ENCODE data around the gene TEAD1. TPM values are rescaled to one million over a fixed set of nuclear protein-coding genes. Genes with fewer than 3 reads are reported as not detected.

Gene TEAD1
- total and polyA plus RNA-seq, 2 experiments from 2014 or later: 45.9 to 105 TPM

- H3K4me1 ChIP-seq (ENCODE audit: low read depth): no peaks in the 10 kb centered on the region
- no peak overlapping the region for H3K4me3 ChIP-seq
- H3K36me3 ChIP-seq: peaks cover 4% of the 10 kb centered on the region
- no peaks in the 10 kb centered on the region for H3K9me3 ChIP-seq (ENCODE audit: low read depth)
- no peak overlapping the region for H3K27ac ChIP-seq
- DNase-seq (ENCODE audit: low read depth in 1 of 2, low spot score in 1 of 2): no peak
- no peaks in the 10 kb centered on the region for H3K27me3 ChIP-seq
- no peak for TF ChIP-seq CTCF (IDR thresholded peaks at IDR 0.05; ENCODE audit: low read depth, low read length)
Observed at GRCh38 chr11:12922418-12922817, 248.2 kb downstream of the TEAD1 start.

- H3K4me3 ChIP-seq: no peak overlapping the region
- no peak for TF ChIP-seq CTCF (IDR thresholded peaks at IDR 0.05; ENCODE audit: low read depth, low read length)
- H3K36me3 ChIP-seq: peaks cover 4% of the 10 kb centered on the region
- no peaks in the 10 kb centered on the region for H3K27me3 ChIP-seq
- no peak overlapping the region for H3K27ac ChIP-seq
- peak in 1 of 2 donors; percentile 67 for DNase-seq (ENCODE audit: low read depth in 1 of 2, low spot score in 1 of 2)
- no peaks in the 10 kb centered on the region for H3K9me3 ChIP-seq (ENCODE audit: low read depth)
- H3K4me1 ChIP-seq (ENCODE audit: low read depth): no peaks in the 10 kb centered on the region
Observed at GRCh38 chr11:12922980-12923507, 248.8 kb downstream of the TEAD1 start.

GRCh38 chr11:12924650-12925049 lies 250.4 kb downstream of the TEAD1 start:
- Histone ChIP-seq H3K9me3 (ENCODE audit: low read depth) (no peaks in the 10 kb centered on the region), H3K27ac (no peak overlapping the region), H3K4me1 (ENCODE audit: low read depth) (no peaks in the 10 kb centered on the region), H3K4me3 (no peak overlapping the region), H3K27me3 (no peaks in the 10 kb centered on the region), H3K36me3 (peaks cover 4% of the 10 kb centered on the region)
- no peak for DNase-seq (ENCODE audit: low read depth in 1 of 2, low spot score in 1 of 2)
- no peak for TF ChIP-seq CTCF (IDR thresholded peaks at IDR 0.05; ENCODE audit: low read depth, low read length)

- Histone ChIP-seq H3K36me3 (peaks cover 4% of the 10 kb centered on the region), H3K4me1 (ENCODE audit: low read depth) (no peaks in the 10 kb centered on the region), H3K27ac (no peak overlapping the region), H3K27me3 (no peaks in the 10 kb centered on the region), H3K9me3 (ENCODE audit: low read depth) (no peaks in the 10 kb centered on the region), H3K4me3 (no peak overlapping the region)
- DNase-seq (ENCODE audit: low read depth in 1 of 2, low spot score in 1 of 2): no peak
- no peak for TF ChIP-seq CTCF (IDR thresholded peaks at IDR 0.05; ENCODE audit: low read depth, low read length)
Observed at GRCh38 chr11:12925520-12925919, 251.3 kb downstream of the TEAD1 start.

- H3K27ac ChIP-seq: no peak overlapping the region
- H3K27me3 ChIP-seq: no peaks in the 10 kb centered on the region
- no peak overlapping the region for H3K4me3 ChIP-seq
- no peak for DNase-seq (ENCODE audit: low read depth in 1 of 2, low spot score in 1 of 2)
- no peaks in the 10 kb centered on the region for H3K4me1 ChIP-seq (ENCODE audit: low read depth)
- no peak for TF ChIP-seq CTCF (IDR thresholded peaks at IDR 0.05; ENCODE audit: low read depth, low read length)
- no peaks in the 10 kb centered on the region for H3K9me3 ChIP-seq (ENCODE audit: low read depth)
- H3K36me3 ChIP-seq: peaks cover 4% of the 10 kb centered on the region
Observed at GRCh38 chr11:12927221-12927620, 253.0 kb downstream of the TEAD1 start.

GRCh38 chr11:12927886-12928285 lies 253.7 kb downstream of the TEAD1 start:
- H3K36me3 ChIP-seq: peaks cover 4% of the 10 kb centered on the region
- DNase-seq (ENCODE audit: low read depth in 1 of 2, low spot score in 1 of 2): no peak

More at GRCh38 chr11:12927886-12928285, 253.7 kb downstream of the TEAD1 start:
- TF ChIP-seq CTCF (IDR thresholded peaks at IDR 0.05; ENCODE audit: low read depth, low read length): no peak
- no peaks in the 10 kb centered on the region for H3K9me3 ChIP-seq (ENCODE audit: low read depth)
- no peaks in the 10 kb centered on the region for H3K4me1 ChIP-seq (ENCODE audit: low read depth)
- H3K27me3 ChIP-seq: no peaks in the 10 kb centered on the region
- no peak overlapping the region for H3K27ac ChIP-seq
- H3K4me3 ChIP-seq: no peak overlapping the region

Measured in cardiac muscle cell (in vitro differentiated cells and primary cell).